Peyer's patch (tissue), 4 donors: Measurements from ENCODE around the gene TMA7.

Experiments used
- POLR2A ChIP-seq, 2 donors: fragments of 450-650 bp; IDR thresholded peaks; one replicate each; pipeline ENCODE4 v1.5.1; 2017; ENCODE audit warnings: antibody characterized with exemption in 2 of 2, mild to moderate bottlenecking in 2 of 2, moderate library complexity in 2 of 2
- TF ChIP-seq, protein P1 (sequence below), 6 experiments: fragments of 450-650 bp in 4 of 6; fragments of 200-600 bp in 2 of 6; sonication (generic) in 1 of 6; IDR thresholded peaks; one replicate each; pipeline ENCODE4 v1.5.1; 2017 to 2019; ENCODE audit warnings: antibody characterized with exemption in 6 of 6, mild to moderate bottlenecking in 3 of 6, moderate library complexity in 1 of 6

- TF ChIP-seq POLR2A (IDR thresholded peaks at IDR 0.05): peak in 1 of 2 donors; percentile 56
- TF ChIP-seq, protein P1, sequence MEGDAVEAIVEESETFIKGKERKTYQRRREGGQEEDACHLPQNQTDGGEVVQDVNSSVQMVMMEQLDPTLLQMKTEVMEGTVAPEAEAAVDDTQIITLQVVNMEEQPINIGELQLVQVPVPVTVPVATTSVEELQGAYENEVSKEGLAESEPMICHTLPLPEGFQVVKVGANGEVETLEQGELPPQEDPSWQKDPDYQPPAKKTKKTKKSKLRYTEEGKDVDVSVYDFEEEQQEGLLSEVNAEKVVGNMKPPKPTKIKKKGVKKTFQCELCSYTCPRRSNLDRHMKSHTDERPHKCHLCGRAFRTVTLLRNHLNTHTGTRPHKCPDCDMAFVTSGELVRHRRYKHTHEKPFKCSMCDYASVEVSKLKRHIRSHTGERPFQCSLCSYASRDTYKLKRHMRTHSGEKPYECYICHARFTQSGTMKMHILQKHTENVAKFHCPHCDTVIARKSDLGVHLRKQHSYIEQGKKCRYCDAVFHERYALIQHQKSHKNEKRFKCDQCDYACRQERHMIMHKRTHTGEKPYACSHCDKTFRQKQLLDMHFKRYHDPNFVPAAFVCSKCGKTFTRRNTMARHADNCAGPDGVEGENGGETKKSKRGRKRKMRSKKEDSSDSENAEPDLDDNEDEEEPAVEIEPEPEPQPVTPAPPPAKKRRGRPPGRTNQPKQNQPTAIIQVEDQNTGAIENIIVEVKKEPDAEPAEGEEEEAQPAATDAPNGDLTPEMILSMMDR (IDR thresholded peaks at IDR 0.05): no peak
Measured at GRCh38 chr3:48433472-48434118, 6.5 kb upstream of the TMA7 start.
